IMR-90 (cell line): ENCODE results near the gene PRXL2B.

Experiments
- NFE2L2 ChIP-seq: fragments of 150-350 bp; IDR thresholded peaks from 2 replicates; pipeline ENCODE4 v1.6.1; 2016; ENCODE audit warnings: low read depth, mild to moderate bottlenecking, low read length
- POLR2A ChIP-seq: IDR thresholded peaks from 2 replicates; pipeline ENCODE4 v1.6.1; 2012; ENCODE audit warnings: mild to moderate bottlenecking, low read depth, low read length
- RCOR1 ChIP-seq: IDR thresholded peaks from 2 replicates; pipeline ENCODE4 v1.6.1; 2012; ENCODE audit warnings: mild to moderate bottlenecking, low read length, improper control_type of control experiment; ENCODE audit not compliant: insufficient replicate concordance
- USF2 ChIP-seq: fragments of 150-350 bp; IDR thresholded peaks from 2 replicates; pipeline ENCODE4 v1.6.1; 2017; ENCODE audit warnings: mild to moderate bottlenecking, antibody characterized with exemption, low read length, low read depth
- TF ChIP-seq, protein P1 (sequence below): conservative IDR thresholded peaks from 2 replicates; pipeline ENCODE4 v1.5.1; 2012; ENCODE audit warnings: mild to moderate bottlenecking, low read depth, low read length, improper control_type of control experiment
- TF ChIP-seq, protein P2 (sequence below): fragments of 150-350 bp; IDR thresholded peaks from 2 replicates; pipeline ENCODE4 v1.6.1; 2016; ENCODE audit warnings: low read depth, mild to moderate bottlenecking, low read length, moderate library complexity, borderline replicate concordance

- TF ChIP-seq, protein P1, sequence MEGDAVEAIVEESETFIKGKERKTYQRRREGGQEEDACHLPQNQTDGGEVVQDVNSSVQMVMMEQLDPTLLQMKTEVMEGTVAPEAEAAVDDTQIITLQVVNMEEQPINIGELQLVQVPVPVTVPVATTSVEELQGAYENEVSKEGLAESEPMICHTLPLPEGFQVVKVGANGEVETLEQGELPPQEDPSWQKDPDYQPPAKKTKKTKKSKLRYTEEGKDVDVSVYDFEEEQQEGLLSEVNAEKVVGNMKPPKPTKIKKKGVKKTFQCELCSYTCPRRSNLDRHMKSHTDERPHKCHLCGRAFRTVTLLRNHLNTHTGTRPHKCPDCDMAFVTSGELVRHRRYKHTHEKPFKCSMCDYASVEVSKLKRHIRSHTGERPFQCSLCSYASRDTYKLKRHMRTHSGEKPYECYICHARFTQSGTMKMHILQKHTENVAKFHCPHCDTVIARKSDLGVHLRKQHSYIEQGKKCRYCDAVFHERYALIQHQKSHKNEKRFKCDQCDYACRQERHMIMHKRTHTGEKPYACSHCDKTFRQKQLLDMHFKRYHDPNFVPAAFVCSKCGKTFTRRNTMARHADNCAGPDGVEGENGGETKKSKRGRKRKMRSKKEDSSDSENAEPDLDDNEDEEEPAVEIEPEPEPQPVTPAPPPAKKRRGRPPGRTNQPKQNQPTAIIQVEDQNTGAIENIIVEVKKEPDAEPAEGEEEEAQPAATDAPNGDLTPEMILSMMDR: no peak
- TF ChIP-seq POLR2A (no peak), USF2 (no peak), RCOR1 (no peak), NFE2L2 (no peak)
- TF ChIP-seq, protein P2, sequence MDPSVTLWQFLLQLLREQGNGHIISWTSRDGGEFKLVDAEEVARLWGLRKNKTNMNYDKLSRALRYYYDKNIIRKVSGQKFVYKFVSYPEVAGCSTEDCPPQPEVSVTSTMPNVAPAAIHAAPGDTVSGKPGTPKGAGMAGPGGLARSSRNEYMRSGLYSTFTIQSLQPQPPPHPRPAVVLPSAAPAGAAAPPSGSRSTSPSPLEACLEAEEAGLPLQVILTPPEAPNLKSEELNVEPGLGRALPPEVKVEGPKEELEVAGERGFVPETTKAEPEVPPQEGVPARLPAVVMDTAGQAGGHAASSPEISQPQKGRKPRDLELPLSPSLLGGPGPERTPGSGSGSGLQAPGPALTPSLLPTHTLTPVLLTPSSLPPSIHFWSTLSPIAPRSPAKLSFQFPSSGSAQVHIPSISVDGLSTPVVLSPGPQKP: no peak
These were observed 15.8 kb downstream of the PRXL2B start for GRCh38 chr1:2602311-2602835.
